C1 segment of cervical spinal cord (tissue), 14 donors: Measurements from ENCODE around the gene UVSSA.

Source experiments
- DNase-seq, 14 donors: peaks; one replicate each; lab custom pipeline; 2025; lab: John Stamatoyannopoulos, UW

The UVSSA gene

GRCh38 chr4:1348746-1349145, 1.7 kb downstream of the UVSSA start:
- DNase-seq = no peak

GRCh38 chr4:1349359-1350168, 2.6 kb downstream of the UVSSA start:
- DNase-seq = no peak

GRCh38 chr4:1350169-1350520, 3.1 kb downstream of the UVSSA start:
- no peak for DNase-seq

- DNase-seq = peak in 12 of 14 donors; percentile 4 to 74 (median 43)
These were observed 5.0 kb downstream of the UVSSA start for GRCh38 chr4:1351854-1352566.

- DNase-seq = no peak
These were observed 5.5 kb downstream of the UVSSA start for GRCh38 chr4:1352567-1352900.

GRCh38 chr4:1353186-1354055, 6.4 kb downstream of the UVSSA start:
- DNase-seq = no peak

GRCh38 chr4:1354136-1354982, 7.4 kb downstream of the UVSSA start:
- DNase-seq = no peak

- no peak for DNase-seq
These were observed 7.9 kb downstream of the UVSSA start for GRCh38 chr4:1354983-1355275.

GRCh38 chr4:1355378-1355777, 8.4 kb downstream of the UVSSA start:
- no peak for DNase-seq

- DNase-seq = peak in 9 of 14 donors; percentile 8 to 60 (median 19)
These were observed 9.4 kb downstream of the UVSSA start for GRCh38 chr4:1356181-1356998.

GRCh38 chr4:1357356-1358248, 10.6 kb downstream of the UVSSA start:
- peak in 10 of 14 donors; percentile 3 to 74 (median 52) for DNase-seq

- no peak for DNase-seq
These were observed 11.6 kb downstream of the UVSSA start for GRCh38 chr4:1358421-1359143.

GRCh38 chr4:1359144-1359501, 12.1 kb downstream of the UVSSA start:
- no peak for DNase-seq

GRCh38 chr4:1359976-1360375, 13.0 kb downstream of the UVSSA start:
- no peak for DNase-seq

GRCh38 chr4:1360423-1361283, 13.6 kb downstream of the UVSSA start:
- DNase-seq = no peak

GRCh38 chr4:1361431-1361830, 14.4 kb downstream of the UVSSA start:
- DNase-seq = no peak

GRCh38 chr4:1362046-1362445, 15.0 kb downstream of the UVSSA start:
- no peak for DNase-seq

- no peak for DNase-seq
These were observed 15.5 kb downstream of the UVSSA start for GRCh38 chr4:1362521-1362920.
